Activated T-cell treated with anti-CD3 and anti-CD28 coated beads for 4 hours (primary cell): ENCODE data around the gene JOSD1.

Source experiments
- DNase-seq: peaks from one replicate; pipeline ENCODE4 v3.0.0-alpha.2; 2020

JOSD1 gene

GRCh38 chr22:38732251-38732815 lies 31.6 kb upstream of the JOSD1 start:
- DNase-seq, result no peak

GRCh38 chr22:38731703-38732161 lies 31.0 kb upstream of the JOSD1 start:
- no peak for DNase-seq

DNA sequence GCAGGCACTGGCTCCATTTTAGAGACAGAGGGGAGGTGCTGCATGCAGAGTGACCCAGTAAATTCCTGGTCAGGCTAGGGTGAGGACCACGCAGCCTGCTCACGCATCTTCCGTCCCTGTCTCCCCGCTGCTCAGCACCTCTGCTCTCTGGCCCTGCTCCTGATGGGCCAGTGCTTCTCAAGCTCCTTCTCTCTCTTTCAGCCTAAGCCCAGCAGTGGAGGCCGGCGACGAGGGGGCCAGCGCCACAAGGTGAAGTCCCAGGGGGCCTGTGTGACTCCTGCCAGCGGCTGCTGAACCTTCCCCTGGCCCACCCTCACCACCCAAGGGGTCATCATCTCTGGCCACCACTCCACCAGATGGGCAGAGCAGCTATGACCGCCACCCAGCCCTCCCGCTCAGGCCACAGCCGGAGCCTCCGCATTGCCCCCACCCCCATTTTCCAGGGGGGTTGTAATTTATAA lies 29.7 kb upstream of the JOSD1 start:
- no peak for DNase-seq

DNA sequence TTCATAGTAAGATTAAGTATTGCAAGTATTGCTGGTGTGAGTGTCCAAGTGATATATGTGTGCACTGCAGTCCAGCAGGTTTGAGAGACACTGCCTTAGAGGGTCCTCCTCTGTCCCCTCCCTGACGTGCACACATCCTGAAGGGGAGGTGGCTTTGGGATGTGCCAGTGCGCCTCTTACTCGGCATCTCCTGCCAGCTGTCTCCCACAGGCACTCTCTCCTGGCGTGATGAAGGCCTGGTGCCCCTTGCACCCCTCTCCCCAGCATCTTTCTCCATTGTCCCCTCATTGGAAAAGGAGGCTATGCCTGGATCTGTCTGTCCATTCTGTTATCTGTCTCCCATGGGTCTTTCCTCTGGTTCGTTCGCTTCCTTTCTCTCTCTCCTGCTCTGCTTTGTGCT lies 29.2 kb upstream of the JOSD1 start:
- DNase-seq, result no peak

GRCh38 chr22:38728871-38729796 lies 28.4 kb upstream of the JOSD1 start:
- no peak for DNase-seq

DNA sequence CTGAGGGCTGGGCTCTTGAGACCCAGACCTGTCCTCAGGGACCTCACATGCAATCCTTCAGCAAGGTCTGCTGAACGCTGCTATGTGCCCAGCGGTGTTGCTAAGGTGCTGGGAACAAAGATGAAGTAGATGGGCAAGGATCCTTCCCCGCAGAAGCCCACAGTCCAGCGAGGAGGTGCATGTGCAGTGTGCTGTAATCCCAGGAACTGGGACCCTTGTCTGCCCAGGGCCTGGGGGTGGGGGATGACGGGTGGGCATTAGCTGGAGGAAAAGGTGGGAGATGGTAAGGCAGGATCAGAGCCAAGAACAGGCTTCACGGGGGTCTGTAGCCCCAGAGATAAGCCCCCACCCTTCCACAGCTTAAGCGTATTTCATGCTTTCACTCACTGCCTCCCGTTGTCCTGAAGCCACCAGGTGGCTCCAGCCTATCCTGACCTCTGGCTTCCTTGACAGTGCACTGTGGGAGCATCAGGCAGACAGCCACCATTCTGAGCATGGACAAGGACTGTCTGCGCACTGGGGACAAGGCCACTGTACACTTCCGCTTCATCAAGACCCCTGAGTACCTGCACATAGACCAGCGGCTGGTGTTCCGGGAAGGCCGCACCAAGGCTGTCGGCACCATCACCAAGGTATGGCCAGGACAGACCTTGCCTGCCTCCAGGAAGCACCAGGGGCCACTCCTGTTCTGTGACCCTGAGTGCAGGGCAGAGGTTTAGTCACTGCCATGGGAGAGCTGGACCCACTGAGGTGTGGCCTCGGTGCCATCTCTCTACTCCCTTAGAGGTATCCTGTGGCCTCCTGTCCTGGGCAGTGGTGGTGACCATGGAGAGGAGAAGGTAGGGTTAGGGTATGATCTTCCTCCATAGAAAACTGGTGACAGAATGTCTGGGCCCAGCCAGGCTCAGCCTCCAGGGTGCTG lies 27.0 kb upstream of the JOSD1 start:
- DNase-seq, result no peak

- DNase-seq, result no peak
Measured at GRCh38 chr22:38727123-38727522, 26.4 kb upstream of the JOSD1 start.

DNA sequence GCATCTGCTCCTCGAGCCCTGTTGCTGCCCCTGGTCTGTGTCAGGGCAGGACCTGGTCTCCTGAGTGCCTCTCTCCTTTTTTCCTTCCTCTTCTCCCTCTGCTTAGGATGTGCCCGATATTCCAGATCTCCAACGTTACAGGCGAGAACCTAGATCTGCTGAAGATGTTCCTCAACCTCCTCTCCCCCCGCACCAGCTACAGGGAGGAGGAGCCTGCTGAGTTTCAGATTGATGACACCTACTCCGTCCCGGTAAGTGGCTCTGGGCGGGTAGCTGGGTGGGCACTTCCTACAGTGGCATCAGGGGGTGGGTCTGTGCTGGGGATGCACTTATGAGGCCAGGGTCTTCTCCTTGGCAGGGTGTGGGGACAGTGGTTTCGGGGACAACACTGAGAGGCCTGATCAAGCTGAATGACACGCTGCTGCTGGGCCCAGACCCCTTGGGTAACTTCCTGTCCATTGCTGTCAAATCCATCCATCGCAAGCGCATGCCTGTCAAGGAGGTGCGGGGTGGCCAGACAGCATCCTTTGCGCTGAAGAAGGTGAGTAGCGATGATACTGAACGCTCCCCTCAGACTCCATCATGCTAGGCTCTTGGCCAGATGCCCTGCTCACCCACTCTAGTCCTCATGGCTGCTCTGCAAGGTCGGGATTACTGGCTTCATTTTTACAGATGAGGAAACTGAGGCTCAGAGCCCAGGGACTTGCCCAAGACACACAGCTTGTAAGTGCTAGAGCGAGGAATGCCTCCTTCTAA lies 25.3 kb upstream of the JOSD1 start:
- DNase-seq, result no peak

GRCh38 chr22:38724926-38725571 lies 24.3 kb upstream of the JOSD1 start:
- DNase-seq, result no peak

DNA sequence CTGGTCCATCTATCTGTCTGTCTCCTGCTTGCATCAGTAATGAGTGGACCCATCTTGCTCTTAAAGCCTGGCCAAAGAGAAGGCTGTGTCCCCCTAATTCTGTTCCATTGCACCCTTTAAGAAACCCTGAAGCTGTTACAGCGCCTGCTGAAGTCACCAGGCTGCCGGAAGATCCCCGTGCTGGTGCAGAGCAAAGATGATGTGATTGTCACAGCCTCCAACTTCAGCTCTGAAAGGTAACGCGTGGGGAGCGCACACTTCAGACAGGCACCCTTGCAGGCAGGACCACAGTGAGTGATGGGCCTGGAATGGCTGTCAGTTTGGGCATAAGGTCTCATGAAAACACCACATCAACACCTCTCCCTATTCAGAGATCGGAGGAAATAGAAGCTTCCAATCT lies 23.4 kb upstream of the JOSD1 start:
- DNase-seq, result no peak

DNA sequence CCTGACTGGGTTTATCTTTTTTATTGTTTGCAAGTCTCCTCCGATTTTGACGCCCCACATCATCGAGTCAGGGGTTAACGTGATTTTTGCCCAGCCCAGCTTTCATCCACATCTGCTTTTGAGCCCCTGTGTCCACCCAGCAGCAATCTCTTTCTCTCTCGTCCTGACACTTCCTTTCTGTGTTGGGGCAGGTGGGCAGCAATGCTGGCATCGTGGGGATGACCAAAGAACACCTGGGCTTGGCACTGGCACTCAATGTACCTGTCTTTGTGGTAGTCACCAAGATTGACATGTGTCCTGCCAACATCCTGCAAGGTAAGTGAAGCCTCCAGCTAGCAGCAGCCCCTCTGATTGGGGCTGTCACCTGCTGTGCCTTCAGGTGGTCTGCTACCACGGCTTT lies 20.8 kb upstream of the JOSD1 start:
- DNase-seq, result no peak

- DNase-seq, result no peak
Measured at GRCh38 chr22:38720350-38720749, 19.6 kb upstream of the JOSD1 start.

GRCh38 chr22:38719196-38719595 lies 18.5 kb upstream of the JOSD1 start:
- DNase-seq, result no peak

DNA sequence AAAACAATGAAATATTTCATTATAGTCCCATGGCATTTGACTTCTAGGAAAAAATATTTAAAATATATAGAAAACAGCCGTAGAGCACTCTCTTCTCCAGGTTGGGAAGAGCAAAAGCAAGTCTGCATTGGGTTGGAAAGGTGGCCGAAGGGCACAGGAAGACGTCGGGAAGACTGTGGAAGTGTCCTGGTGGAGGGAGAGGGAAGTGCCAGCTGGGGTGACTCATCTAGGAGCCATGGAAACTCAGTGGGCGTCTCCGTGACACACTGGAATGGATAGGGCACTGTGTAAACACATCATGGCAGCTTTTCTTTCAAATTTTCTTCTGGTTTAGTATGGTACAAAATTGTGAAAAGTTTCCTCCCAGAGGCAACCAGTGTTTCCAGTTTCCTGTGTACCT lies 17.7 kb upstream of the JOSD1 start:
- DNase-seq, result no peak

DNA sequence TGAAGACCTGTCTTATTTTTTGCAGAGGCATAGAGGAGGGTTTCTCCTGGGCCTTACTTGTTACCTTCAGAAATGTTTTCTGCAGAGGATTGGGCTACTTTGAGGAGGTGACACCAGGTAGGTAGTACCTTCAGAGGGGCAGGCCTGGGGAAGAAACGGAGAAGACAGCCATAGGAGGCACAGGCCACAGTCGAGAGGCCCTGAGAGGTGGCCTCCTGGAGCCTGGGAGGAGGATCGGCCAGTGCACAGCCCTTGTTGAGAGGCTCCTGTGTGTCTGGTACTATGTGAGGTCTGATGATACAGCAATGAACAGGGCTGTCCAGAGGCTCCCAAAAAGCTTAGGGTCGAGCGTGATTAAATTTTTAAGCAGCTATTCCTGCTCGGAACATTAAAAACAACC lies 16.5 kb upstream of the JOSD1 start:
- DNase-seq, result no peak

GRCh38 chr22:38716826-38717225 lies 16.1 kb upstream of the JOSD1 start:
- DNase-seq, result no peak

DNA sequence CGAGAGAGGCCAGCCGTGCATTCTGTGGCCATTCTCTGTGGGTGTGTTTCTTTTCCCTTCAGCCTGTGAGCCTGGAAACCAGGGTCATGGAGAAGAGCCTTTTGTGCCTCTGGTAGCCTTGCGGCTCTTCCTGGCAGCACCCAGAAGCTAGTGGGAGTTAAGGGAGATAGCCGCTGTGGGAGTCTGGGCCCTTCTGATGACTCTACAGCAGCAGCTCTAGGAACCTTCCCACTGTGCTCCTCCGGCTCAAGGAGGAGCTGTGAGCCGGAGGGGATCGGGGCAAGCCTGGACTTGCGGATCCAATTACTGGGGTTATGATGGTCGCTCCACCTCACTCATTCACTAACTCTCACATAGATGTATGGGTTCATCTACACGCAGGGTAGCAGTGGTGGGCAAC lies 15.5 kb upstream of the JOSD1 start:
- no peak for DNase-seq

DNA sequence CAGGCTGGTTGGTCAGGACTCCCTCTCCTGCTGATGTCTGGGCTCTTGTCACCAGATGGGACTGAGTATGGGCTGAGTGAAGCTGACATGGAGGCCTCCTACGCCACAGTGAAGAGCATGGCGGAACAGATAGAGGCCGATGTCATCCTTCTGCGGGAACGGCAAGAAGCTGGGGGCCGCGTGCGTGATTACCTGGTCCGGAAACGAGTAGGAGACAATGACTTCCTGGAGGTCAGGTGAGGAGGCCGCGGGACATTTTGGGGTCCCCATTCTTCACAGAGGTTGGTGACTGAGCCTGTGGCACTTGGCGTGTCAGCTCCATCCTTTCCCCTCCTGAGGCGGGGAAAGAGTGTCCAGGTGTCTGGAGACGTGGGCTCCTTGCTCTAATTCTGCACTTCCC lies 15.1 kb upstream of the JOSD1 start:
- no peak for DNase-seq

DNA sequence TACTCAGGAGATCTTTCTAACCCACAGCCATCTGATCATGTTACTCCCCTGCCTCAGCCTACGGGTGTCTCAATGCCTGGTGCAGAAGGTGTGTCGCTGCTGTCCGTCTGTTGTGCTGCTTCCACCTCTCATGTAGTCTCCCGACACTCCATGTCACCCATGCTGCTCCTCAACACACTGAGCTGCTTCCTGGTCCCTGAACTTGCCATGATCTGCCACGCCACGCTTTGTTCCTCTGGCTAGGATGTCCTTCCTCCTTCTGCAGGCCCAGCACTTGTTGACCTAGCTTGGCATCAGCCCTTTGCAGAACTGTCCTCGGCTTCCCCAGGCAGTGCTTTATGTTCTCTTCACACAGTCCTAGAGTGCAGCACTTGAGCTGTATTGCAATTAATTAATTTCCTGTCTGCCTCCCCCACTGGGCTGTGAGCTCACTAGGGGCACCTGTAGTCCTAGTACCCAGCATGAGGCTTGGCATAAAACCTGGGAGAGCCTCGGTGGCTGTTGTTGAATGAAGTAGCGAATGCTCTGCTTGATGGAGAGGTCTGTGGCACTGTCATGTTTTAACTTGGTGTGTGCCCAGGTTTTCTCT lies 14.5 kb upstream of the JOSD1 start:
- DNase-seq, result no peak

DNA sequence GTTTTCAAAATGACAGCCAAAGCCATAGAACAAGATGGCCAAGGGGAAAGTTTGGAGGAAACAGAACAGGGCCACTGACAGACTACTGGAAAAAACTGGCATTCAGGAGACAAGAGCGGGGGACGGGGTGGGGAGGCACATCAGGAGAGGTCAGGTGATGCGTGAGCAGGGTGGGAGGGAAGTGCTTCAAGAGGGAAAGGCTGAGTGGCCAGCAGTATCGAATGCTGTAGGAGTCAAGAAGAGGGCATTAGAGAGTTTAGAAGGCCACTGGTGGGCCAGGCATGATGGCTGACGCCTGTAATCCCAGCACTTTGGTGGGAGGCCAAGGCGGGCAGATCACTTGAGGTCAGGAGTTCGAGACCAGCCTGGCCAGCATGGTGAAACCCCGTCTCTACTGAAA lies 13.2 kb upstream of the JOSD1 start:
- DNase-seq, result no peak

GRCh38 chr22:38712486-38713207 lies 11.9 kb upstream of the JOSD1 start:
- no peak for DNase-seq
